NCI-H2196 (cell line): ENCODE results near the gene PACRG.
"Not testable (repeated sequence)": the region's sequence is repeated elsewhere in the genome, so short reads cannot be mapped to it uniquely, and the experiment has no call there.

Experiments used
- DNase-seq: peaks from one replicate; lab custom pipeline; 2025; ENCODE audit not compliant: unreplicated experiment; lab: John Stamatoyannopoulos, UW

The PACRG gene

DNA sequence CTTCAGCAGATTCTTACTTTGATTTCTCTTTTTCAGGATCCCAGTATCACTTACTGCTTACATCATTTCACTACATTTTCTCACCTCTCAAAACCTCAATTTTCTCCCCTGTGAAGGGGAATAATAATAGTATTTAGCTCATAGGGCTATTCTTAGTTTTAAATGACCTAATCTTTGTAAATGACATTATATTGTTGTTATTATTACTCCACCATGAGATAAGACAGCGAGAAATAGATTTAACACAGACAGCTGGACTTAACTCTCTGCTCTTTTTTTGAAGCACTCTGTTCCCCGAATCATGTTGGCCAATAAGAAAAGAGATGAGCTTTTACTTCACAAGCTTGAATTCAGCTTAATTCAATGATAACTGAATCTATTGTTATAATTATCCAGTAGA, 578.2 kb downstream of the PACRG start:
- no peak for DNase-seq

DNA sequence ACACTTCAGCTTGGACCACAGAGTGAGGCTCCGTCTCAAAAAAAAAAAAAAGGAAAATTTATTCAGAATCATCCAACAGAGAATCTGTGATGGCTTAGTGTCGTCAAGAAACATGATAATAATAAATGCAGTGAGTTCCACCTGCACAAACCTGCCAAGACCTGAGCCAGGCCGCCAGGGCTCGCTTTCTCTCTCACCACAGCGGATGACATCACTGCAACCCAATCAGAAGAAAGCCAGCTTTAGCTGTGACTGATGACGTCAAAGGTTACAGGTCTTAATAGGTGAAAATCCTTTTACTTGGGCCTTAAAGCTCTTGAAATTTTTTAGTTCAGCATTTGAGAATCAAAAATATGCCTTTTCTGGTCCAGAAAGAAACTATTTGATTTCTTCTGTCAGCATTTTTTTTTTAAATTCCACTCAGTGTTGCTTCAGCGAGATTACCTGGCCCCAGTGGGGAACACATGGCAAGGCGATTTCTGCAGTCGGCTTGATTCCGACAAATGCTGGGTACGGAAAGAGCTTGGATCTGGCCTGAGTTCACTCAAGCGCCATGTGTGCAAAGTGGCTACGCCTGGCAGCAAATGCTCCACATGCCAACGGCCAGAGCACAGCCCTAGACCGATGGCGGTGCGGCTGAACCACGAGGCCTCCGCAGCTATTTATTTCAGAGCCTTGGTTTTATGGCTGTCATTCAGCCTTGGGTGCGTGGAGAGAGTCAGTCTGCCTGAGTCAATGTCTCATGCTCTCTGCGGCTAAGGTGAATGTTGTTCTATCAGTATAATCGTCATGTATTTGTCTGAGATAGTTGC, 581.1 kb downstream of the PACRG start:
- DNase-seq = no peak

DNA sequence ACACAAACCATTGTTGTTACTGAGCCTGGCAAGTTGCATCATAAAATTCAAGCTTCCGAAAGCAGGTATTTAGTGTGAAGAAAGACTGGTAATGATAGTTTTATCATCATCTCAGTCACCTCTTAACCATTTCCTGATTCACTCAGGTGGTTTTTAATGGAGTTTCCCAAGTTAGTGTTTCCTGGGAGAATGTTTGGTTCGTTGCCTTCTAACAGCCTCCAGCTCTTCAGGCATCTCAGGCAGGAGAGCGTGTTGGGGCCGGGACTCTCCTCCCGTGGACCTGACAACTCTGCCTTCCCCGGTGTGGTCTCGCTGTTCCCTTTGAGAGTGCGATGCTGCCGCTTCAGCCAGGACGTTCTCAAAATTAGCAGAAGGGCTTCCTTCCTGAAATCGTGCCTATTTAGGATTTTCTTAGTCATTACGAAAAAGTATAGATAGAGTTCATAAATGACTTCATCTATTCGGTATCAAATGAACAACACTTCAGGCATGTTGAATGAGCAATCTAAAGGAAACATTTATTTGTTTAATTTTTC, 581.8 kb downstream of the PACRG start:
- no peak for DNase-seq

DNA sequence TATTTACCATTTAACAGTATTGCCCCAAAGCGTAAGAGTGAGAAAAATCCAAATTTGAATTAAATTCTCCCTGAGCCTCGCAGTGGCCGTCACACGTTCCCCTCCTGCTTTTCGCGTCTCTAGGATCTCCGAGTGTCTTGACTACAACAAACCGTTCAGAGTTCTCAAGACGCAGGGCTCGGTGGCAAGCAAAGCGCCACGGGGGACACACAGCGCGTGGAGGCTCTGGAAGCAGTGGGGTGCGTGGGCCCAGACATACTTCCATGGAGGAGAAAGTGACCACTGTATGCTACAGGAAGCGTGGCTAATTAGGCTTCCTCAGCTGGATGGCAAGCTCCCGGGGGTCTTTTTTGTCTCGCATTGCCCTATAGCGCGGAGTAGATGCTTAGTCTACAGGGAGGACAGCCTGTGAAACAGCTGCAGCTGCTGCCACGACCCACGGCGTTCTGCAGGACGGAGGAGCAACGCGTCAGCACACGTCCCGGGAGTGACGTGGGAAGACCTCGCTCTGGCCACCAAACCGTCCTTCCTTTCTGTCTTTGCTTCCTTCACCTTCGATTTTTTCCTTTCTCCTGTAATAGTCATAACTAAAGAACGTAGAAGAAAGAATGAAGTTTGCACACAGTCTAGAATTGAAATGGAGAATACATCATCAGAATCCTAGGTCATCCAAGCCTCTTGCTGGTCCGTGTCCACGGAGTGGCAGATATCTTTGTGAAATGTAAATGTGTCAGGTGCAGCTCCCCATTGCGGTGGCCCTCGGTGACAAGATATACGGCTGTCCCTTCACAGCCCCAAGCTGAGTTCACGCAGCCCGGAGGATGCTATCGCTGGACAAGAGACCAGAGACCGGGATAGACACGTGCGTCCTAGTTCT, 582.6 kb downstream of the PACRG start:
- no peak for DNase-seq

DNA sequence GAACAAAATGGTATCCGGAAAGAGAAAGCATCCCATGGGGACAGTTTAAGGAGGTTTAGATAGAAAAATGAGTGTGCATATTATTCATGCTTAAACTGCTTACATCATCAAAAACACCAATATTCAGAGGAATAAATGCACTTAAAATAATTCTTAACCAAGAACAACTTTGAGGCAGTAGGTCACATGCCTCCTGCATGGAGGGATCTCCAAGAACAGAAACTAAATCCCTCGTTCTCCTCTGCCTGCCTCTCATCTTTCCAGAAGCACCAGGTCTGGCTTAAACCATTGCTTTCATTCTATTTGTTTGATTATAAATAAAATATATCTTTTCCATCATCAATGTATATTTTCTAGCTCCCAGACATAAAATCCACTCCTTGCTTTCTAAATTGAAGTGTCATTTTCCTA, 583.2 kb downstream of the PACRG start:
- no peak for DNase-seq

DNA sequence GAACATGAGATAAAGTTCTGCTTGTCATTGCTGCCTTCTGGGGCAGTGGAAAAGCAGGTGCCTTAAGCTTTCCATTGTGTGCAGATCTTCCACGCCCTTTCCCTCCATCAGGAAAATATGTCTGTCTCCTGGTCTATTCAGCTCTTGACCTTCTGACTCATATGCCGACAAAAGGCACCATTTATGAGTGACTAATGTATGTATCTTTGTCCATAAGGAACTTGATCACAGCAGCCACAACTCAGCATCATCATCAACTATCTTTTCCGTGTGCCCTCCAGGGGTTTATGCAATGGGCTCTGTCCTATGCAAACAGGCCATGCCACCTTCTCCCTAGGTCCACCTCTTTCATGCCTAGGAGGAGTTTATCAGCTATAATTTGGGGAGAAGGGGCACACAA, 584.1 kb downstream of the PACRG start:
- no peak for DNase-seq

DNA sequence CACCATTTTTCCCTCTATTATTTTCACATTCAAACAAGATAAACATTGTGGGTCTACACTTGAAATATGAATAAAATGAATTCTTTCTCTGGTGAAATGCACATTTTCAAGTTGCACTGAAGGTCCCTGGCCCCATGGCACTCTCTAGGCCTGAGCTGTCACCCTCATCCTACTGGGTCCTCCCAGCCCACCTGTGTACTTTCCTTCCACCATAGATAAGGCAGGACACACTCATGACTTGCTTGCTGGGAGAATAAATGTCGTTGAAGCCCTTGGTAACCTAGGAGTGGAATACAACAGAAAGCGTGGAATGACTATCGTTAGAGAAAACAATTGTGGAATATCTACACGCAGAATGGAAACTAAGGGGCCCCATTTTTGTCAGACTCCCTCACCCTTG, 585.8 kb downstream of the PACRG start:
- DNase-seq = no peak

DNA sequence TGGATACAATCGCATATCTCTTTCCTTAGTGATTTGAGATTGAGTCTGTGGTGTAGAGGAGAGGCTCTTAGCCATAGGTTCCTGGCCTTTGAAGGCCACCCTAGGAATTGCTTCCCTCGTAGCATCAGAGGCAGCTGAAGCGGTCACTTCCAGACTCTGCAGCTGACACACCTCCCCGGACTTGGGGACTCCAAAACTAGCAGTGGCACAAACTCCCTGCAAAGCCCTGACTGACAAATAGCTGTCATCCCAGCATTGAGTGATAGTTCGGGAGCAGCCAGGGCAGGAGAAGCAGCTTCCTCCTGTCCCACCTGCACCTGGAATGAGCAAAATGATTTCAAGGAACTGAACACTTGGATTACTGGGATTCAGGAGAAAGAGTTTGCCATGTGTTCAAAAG, 586.2 kb downstream of the PACRG start:
- no peak for DNase-seq

DNA sequence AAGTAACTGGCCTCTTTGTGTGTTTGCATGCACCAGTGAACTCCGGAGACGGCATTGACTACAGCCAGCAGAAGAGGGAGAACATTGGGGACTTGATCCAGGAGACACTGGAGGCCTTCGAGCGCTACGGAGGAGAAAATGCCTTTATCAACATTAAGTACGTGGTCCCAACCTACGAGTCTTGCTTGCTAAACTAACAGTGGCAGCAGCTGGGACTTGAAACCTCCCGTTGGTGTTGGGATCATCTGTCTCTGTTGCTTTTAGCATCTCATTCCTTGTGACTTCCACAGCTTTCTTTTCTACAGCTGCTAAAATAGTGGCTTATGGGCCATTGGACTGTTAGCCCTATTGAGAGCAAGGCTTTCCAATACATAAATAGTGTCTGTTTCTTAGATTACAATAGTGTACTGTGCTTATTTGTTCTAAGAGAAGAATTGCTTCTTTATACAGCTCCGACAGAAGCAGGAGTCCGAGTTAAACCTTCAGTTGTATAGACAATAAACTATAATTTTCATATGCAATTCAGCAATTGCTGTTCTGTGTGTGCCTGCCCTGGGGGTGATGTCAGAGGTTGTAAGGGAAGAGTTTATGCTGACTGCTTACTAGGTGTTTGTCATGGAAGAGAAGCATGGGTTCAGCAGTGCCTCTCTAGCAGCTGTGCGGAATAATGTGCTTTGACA, 587.2 kb downstream of the PACRG start:
- DNase-seq = no peak

DNA sequence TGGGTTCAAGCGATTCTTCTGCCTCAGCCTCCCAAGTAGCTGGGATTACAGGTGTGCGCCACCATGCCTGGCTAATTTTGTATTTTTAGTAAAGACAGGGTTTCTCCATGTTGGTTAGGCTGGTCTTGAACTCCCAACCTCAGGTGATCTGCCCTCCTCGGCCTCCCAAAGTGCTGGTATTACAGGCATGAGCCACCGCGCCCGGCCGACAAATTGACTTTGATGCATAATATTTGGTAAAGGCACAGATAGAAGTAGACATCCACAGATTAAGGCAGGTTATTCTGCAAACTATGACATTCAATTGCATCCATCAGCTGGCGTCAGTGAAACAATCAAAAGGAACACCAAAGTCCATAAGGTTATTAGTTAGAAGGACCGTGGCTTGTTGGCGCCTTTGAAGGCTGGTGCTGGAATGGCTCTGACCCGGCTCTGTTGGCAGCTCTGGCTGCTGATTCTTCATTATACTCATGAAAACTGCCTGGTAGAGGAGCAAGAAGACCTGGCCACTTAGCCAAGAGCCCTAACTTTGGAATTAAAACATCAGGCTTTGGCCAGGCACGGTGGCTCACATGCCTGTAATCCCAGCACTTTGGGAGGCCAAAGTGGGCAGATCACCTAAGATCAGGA, 589.2 kb downstream of the PACRG start:
- not testable (repeated sequence) for DNase-seq

DNA sequence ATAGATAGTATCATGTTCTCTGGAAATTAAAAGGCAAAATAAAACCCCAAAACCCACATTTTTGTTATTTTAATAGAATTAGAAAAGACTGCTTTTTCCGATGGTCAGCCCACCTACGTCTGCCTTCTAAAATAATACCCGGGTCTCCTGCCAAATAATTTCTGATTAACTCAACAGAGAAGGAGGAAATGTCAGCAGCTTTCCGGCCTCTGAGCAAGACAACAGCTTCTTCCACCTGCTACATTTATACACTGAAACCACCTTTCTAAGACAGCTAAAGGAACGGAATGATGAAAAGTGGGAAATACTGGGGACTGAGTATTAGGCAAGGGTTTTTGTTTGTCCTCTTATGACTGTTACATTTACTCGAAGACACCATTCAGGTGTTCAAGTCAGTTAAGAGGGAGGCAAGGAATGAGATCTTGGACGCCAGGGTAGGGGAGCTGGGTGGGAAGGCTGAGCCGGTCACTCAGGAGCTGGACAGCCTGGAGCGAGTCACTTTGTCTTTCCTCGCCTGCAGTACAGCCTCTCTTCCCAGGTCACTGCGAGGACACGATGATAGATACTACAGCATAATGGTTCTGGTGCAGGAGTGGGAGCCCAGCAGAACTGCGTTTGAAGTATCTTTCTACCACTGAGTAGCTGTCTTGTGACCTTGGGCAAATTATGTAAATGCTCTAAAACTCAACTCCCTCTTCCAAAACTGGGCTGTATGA, 590.5 kb downstream of the PACRG start:
- DNase-seq = no peak

DNA sequence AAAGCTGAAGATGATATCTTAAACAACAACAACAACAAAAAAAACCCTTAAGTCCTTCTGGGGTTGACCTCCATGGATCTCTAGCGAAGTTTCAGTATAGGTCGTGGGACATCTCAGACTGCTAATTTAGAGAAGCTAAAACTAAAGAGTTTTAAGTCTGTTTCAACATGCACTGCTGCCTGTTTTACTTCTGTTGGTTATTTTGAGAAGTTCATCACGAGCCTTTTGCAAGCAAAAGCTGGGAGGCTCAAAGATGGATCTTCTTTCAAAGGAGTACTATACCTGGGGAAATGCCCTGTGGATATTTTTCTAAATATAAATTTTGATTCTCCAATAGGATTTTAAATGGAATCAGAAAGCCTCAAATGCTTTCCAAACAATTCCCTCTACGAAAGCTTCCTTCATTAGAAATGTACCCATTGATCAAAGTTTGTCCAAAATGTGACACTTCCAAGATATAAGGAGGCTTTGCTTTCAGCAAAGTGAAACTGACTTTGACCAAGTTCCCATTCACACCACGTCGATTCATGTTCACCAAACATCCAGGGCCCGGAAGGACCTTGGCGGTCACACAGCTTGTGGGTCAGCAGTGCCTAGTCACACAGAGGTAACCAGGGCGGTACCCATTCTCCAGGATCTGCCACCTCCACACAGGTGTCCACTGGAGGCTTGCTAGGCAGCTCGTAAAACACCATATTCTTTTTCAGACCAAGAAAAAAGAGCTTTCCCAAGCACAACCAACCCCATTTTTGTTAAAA, 592.0 kb downstream of the PACRG start:
- no peak for DNase-seq

DNA sequence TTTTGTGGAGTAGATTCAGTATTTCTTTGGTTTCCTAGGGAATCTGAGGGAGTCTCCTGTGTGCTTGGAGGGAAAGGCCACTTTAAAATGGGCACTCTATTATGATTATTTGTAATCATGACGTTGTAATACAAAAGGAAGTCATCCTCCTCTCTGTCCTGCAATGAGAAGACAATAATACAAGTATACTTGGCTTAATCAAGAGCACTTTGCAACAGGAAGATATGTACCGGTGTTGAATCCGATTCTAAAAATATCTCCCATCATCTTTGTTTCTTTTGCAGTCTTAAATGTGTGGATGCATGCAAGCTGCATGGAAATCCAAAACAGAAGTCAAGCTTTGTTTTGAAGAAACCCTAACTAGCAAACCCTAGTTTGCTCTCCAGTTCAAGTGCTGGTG, 592.6 kb downstream of the PACRG start:
- DNase-seq = no peak

DNA sequence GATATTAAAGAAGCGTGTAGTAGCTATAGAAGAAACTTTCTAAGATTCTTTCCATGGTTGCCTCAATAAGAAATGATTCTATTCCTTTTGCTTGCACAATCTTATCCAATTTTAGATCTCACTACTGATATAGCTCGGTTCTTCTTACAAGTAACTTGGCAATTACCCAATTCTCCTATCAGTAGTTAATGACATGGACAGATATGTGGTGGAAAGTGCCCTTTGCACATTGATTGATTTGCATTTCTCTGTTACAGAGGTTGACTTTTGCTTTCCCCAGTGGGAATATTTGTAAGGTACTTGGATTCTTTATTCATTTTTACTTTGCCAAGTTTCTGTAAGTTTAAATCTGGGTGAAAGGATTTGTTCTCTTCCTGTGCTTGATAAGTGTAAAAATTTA, 593.0 kb downstream of the PACRG start:
- DNase-seq = no peak

DNA sequence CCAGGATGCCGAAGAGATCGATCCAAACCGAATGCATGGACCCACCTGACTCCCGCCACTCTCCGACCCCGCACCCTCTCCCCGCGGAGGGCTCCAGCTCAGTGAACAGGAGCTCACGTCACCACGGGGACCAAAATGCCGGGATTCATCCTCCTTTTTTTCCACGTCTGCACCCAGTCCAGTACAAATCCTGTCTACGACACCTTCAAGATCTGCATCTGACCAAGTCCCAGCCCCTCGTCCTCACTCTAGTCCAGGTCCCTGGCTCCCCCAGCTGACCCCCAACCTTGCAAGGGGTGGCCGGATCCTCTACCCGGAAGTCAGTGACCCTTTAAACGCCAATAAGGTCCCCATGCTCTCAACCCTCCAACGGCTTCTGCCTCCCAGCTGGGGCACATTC, 593.9 kb downstream of the PACRG start:
- no peak for DNase-seq

DNA sequence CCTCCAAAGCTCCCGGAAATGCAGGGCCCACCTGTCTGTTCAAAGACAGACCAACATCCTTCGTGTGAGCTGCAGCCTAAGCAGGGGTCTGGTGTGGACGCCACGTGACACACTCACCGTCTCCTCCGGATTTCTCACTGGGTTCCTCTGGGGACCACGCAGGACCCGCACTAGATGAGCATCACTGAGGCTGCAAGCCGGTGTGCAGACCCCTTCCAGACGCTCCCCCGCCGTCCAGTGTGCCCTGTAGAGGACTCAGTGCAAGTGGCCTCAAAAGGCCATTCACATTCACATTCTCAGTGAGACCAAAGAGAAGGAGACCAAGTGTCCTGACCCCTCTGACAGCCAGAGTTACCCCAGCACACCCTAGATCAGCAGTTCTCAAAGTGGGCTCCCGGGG, 595.5 kb downstream of the PACRG start:
- no peak for DNase-seq

DNA sequence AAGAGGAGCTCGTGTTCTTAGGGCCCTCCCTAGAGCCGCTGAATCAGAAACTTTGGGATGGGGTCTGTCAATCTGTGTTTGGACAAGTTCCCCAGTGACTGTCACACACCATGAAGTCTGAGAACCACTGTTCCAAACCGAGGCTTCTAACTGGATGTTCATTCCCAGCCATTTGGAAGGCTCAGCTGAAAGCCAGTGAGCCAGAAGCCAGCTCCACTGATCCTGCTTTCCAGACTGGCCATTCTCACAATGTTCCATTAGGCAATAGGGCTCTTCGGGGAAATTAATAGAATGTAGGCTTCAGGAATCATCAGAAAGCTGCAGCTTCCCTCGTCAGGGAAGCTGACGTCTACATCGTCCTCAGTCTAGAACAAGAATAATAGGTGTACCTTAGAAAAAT, 595.9 kb downstream of the PACRG start:
- no peak for DNase-seq

DNA sequence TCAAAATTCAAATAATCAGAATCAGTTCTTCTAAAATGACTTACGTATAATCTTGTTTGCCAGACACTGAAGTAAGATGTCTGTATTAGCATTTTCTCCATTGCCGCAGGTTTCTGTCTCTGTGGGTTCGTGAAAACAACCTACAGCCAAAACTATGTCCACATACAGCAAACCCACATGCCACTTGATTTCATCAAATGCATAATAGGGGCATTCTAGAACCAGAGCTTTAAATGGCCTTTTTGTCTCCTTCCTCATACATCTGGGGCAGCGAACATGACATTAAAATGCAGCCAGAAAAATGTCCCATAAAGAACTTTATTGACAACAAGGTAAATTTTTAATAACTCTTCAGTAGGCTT, 596.5 kb downstream of the PACRG start:
- no peak for DNase-seq

DNA sequence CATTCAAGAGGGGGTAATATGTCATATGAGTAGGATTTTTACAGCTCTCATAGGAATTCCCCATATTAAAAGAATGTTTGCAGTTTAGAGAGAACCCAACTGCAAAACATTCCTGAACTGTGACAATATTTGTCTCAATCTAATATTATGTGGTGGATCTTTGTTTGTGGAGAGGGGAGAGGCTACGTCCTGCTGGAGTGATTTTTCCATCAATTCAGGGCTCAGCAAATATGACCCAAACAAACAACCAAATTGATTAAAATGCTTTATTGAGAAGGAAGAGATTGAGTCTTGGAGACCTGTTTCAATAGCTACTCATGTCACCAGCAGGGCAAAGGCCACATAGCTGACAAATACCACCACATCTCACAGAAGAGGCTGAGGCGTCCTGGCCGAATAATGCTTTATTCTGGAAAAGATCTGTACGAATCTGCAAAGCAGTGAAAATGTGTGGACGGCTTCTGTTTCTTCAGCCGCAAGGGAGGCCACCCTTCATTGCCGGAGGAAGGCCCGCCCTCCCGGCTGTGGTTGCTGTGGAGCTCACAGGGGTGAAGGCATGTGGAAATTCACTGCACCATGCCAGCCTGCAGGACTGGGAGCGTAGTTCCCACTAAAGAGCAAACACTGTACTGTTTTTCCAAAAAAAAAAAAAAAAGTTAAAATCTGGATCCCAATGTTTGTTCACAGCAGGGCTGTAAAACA, 597.1 kb downstream of the PACRG start:
- DNase-seq = no peak
